CD4-positive, alpha-beta T cell (primary cell): Measurements from ENCODE around the gene C19orf25. TPM values are rescaled to one million over a fixed set of nuclear protein-coding genes. Genes with fewer than 3 reads are reported as not detected.

Source experiments
- ATAC-seq: fragments of 200-7000 bp; cut with Tn5 transposase; one replicate; pipeline ENCODE4 v1.10.0; 2022; ENCODE audit warnings: mild to moderate bottlenecking; ENCODE audit not compliant: poor library complexity
- CTCF ChIA-PET: fragments of 350-600 bp; sonication (Branson Sonifier 250); formaldehyde crosslinking; loops from one replicate; lab custom pipeline; 2021; ENCODE audit warnings: antibody characterized with exemption, inconsistent platforms; lab: Charles Lee
- POLR2A ChIA-PET: fragments of 350-600 bp; sonication (Branson Sonifier 250); formaldehyde crosslinking; loops from one replicate; lab custom pipeline; 2021; ENCODE audit warnings: antibody characterized with exemption, inconsistent platforms; lab: Charles Lee
- DNase-seq, 14 experiments: peaks; one replicate each; pipeline ENCODE4 v3.0.0-alpha.2; 2013 to 2020; ENCODE audit warnings: mixed read lengths in 2 of 14
- H3K27ac ChIP-seq, 2 donors: one replicate each; pipeline versions ENCODE4 v1.5.1 to v1.7.0; 2013; ENCODE audit warnings: low read length in 2 of 2, low read depth in 1 of 2, mild to moderate bottlenecking in 1 of 2
- H3K27me3 ChIP-seq, 2 experiments: 1 replicate in 1 of 2; 2 replicates in 1 of 2; pipeline versions ENCODE4 v1.6.1 to v1.7.0; 2013; ENCODE audit warnings: low read length in 2 of 2, control low read depth in 1 of 2, mild to moderate bottlenecking in 1 of 2, moderate library complexity in 1 of 2; ENCODE audit not compliant: insufficient read depth in 2 of 2, control insufficient read depth in 1 of 2
- H3K36me3 ChIP-seq: one replicate; pipeline ENCODE4 v1.6.1; 2013; ENCODE audit warnings: low read length, control low read depth; ENCODE audit not compliant: insufficient read depth
- H3K4me1 ChIP-seq: one replicate; pipeline ENCODE4 v1.6.1; 2013; ENCODE audit warnings: low read length, control low read depth; ENCODE audit not compliant: insufficient read depth
- H3K4me3 ChIP-seq: one replicate; pipeline ENCODE4 v1.5.1; 2013; ENCODE audit warnings: mild to moderate bottlenecking, low read length, moderate library complexity
- H3K9me3 ChIP-seq, 2 experiments: 1 replicate in 1 of 2; 2 replicates in 1 of 2; pipeline versions ENCODE4 v1.6.1 to v1.7.0; 2013; ENCODE audit warnings: low read length in 2 of 2, mild to moderate bottlenecking in 2 of 2, control low read depth in 1 of 2, moderate library complexity in 1 of 2; ENCODE audit not compliant: control insufficient read depth in 1 of 2, insufficient read depth in 1 of 2
- H3K27ac Mint-ChIP-seq: one replicate; pipeline ENCODE4 v1.8.0; 2020; ENCODE audit warnings: mixed read lengths
- H3K27me3 Mint-ChIP-seq: one replicate; pipeline ENCODE4 v1.8.0; 2021; ENCODE audit warnings: mixed read lengths
- H3K36me3 Mint-ChIP-seq: one replicate; pipeline ENCODE4 v1.8.0; 2021; ENCODE audit warnings: low read depth, mixed read lengths
- H3K4me1 Mint-ChIP-seq: one replicate; pipeline ENCODE4 v1.8.0; 2021; ENCODE audit warnings: low read depth, mixed read lengths
- H3K4me3 Mint-ChIP-seq: one replicate; pipeline ENCODE4 v1.8.0; 2020; ENCODE audit warnings: mild to moderate bottlenecking, mixed read lengths
- H3K9me3 Mint-ChIP-seq: one replicate; pipeline ENCODE4 v1.8.0; 2020; ENCODE audit warnings: mixed read lengths
- CTCF ChIP-seq: fragments of 200-600 bp; IDR thresholded peaks from one replicate; pipeline ENCODE4 v1.8.0; 2022; ENCODE audit warnings: antibody characterized with exemption, mild to moderate bottlenecking
- intact Hi-C, 2 experiments: fragments of 100-400 bp; cut with DNase I in 1 of 2; cut with micrococcal nuclease in 1 of 2; formaldehyde crosslinking; loops; one replicate each; pipeline versions ENCODE4 v1.15.1 to v1.9.0; 2023 to 2025; cut with DNase I, micrococcal nuclease
- total RNA-seq, 174 experiments: library from RNA in 2 of 174; stranded (reverse) in 2 of 174; gene quantifications; one replicate each; pipeline ENCODE4 v1.2.3 and lab custom pipeline; 2021 to 2026

C19orf25 gene
- total RNA-seq, 2 experiments from 2014 or later: 14.9 to 15.8 TPM

- Mint-ChIP-seq H3K27ac (no peak overlapping the region), H3K4me1 (no peaks in the 10 kb centered on the region), H3K9me3 (no peaks in the 10 kb centered on the region), H3K27me3 (peaks cover 14% of the 10 kb centered on the region), H3K36me3 (no peaks in the 10 kb centered on the region), H3K4me3 (no peak overlapping the region)
- CTCF ChIA-PET: interaction anchor here (0.6 to 0.7 kb wide), 2 partner anchors 7 to 28 kb away, joined by 3 to 4 read pairs; partner anchors contain the start of gene REEP6
- H3K9me3 ChIP-seq: peaks cover 0 to 19% of the 10 kb centered on the region in 2 experiments
- POLR2A ChIA-PET: no interaction called here
- H3K4me3 ChIP-seq: no peak overlapping the region
- no peak overlapping the region for H3K27ac ChIP-seq
- H3K36me3 ChIP-seq: no peaks in the 10 kb centered on the region
- peaks cover 6% of the 10 kb centered on the region for H3K4me1 ChIP-seq
- ATAC-seq: no peak
- intact Hi-C loops: no loop called here
- TF ChIP-seq CTCF: no peak
- DNase-seq: no peak
- H3K27me3 ChIP-seq: peaks cover 4 to 7% of the 10 kb centered on the region in 2 experiments
Measured at GRCh38 chr19:1518471-1518870, 39.5 kb upstream of the C19orf25 start.

GRCh38 chr19:1516395-1516753, 37.4 kb upstream of the C19orf25 start:
- peaks cover 6% of the 10 kb centered on the region for H3K27me3 Mint-ChIP-seq
- POLR2A ChIA-PET: no interaction called here

DNA sequence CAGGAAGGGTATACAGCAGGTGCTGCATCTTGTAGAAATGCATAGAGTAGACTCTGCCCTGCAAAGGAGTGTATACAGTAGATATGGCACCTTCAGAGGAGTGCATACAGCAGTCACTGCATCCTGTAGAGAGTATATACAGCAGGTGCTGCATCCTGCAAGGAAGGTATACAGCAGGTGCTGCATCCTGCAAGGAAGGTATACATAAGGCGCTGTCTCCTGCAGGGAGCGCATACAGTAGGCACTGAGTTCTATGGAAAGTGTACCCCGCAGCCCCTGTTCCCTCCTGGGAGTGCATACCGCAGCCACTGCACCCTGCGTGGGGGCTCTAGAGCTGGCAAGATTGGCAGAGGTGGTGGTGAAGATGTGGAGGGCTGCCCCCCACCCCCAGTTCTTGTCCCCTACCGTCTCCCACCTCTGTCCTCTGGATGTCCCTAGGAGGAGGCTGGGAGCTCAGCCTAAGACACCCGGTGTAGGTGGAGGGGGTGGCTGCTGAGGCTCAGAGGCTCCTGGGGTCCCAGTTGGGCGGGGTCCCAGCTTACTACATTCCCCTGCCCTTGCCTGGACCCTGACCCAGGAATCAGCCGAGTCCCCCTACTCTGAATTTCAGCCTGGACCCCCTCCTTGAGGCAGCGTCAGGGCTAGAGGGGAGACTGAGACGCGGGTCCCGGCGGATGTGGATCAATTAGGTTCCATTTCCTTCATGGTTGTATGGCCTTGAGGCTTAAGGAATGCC, 36.1 kb upstream of the C19orf25 start:
- no peak overlapping the region for H3K4me3 ChIP-seq
- intact Hi-C loops: loop anchor here (1.0 to 5.0 kb wide), 4 partner anchors 38 to 236 kb away; partner anchors contain the start of genes C19orf25 (in 1 of the 2) and RPS15 (in 1 of the 2)
- ChIA-PET CTCF (interaction anchor here (0.7 to 1.2 kb wide), 2 partner anchors 44 to 285 kb away, joined by 3 to 5 read pairs; no protein-coding TSS in a partner anchor), POLR2A (no interaction called here)
- no peak for TF ChIP-seq CTCF
- peaks cover 0 to 18% of the 10 kb centered on the region in 2 experiments for H3K9me3 ChIP-seq
- no peaks in the 10 kb centered on the region for H3K36me3 Mint-ChIP-seq
- H3K4me3 Mint-ChIP-seq: no peak overlapping the region
- H3K4me1 ChIP-seq: peaks cover 26% of the 10 kb centered on the region
- H3K27ac Mint-ChIP-seq: no peak overlapping the region
- H3K27ac ChIP-seq: no peak overlapping the region
- H3K27me3 ChIP-seq: no peaks in the 10 kb centered on the region
- H3K4me1 Mint-ChIP-seq: peaks cover 13% of the 10 kb centered on the region
- ATAC-seq (no peak), DNase-seq (no peak)
- H3K9me3 Mint-ChIP-seq: no peaks in the 10 kb centered on the region
- H3K27me3 Mint-ChIP-seq: peaks cover 9% of the 10 kb centered on the region
- no peaks in the 10 kb centered on the region for H3K36me3 ChIP-seq

More at GRCh38 chr19:1516395-1516753, 37.4 kb upstream of the C19orf25 start:
- Mint-ChIP-seq H3K36me3 (no peaks in the 10 kb centered on the region), H3K27ac (no peak overlapping the region), H3K4me1 (peaks cover 6% of the 10 kb centered on the region), H3K9me3 (no peaks in the 10 kb centered on the region), H3K4me3 (no peak overlapping the region)
- no peak overlapping the region for H3K4me3 ChIP-seq
- H3K27ac ChIP-seq: no peak overlapping the region
- H3K4me1 ChIP-seq: peaks cover 25% of the 10 kb centered on the region
- intact Hi-C loops: no loop called here
- DNase-seq (no peak), ATAC-seq (no peak)
- no peaks in the 10 kb centered on the region for H3K27me3 ChIP-seq
- H3K36me3 ChIP-seq: no peaks in the 10 kb centered on the region
- peaks cover 0 to 18% of the 10 kb centered on the region in 2 experiments for H3K9me3 ChIP-seq
- TF ChIP-seq CTCF: no peak
- CTCF ChIA-PET: no interaction called here
